Thyroid gland (tissue), 4 donors: ENCODE data around the gene ATP10B.

Experiments used
- CTCF ChIP-seq, 6 experiments: fragments of 200-600 bp in 3 of 6; fragments of 450-650 bp in 3 of 6; sonication (generic) in 3 of 6; IDR thresholded peaks; one replicate each; pipeline ENCODE4 v1.5.1; 2016 to 2019; ENCODE audit warnings: antibody characterized with exemption in 6 of 6, mild to moderate bottlenecking in 2 of 6, inconsistent platforms in 1 of 6, moderate library complexity in 1 of 6
- POLR2A ChIP-seq, 2 donors: fragments of 450-650 bp; IDR thresholded peaks; one replicate each; pipeline ENCODE4 v1.6.1; 2017; ENCODE audit warnings: antibody characterized with exemption in 2 of 2, mild to moderate bottlenecking in 2 of 2, moderate library complexity in 1 of 2

GRCh38 chr5:160743027-160743426 lies 109.0 kb downstream of the ATP10B start:
- TF ChIP-seq POLR2A (IDR thresholded peaks at IDR 0.05), result no peak
- no peak for TF ChIP-seq CTCF (IDR thresholded peaks at IDR 0.05)
